Stimulated activated CD8-positive, alpha-beta memory T cell treated with anti-CD3 and anti-CD28 coated beads, Interleukin-4, amount 100 ng/mL, for 24 hours (primary cell): Measurements from ENCODE around the gene DAPL1.

Experiments used
- DNase-seq: peaks from one replicate; pipeline ENCODE4 v3.0.0-alpha.2; 2020; ENCODE audit warnings: low read depth

DAPL1 gene, protein sequence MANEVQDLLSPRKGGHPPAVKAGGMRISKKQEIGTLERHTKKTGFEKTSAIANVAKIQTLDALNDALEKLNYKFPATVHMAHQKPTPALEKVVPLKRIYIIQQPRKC

DNA sequence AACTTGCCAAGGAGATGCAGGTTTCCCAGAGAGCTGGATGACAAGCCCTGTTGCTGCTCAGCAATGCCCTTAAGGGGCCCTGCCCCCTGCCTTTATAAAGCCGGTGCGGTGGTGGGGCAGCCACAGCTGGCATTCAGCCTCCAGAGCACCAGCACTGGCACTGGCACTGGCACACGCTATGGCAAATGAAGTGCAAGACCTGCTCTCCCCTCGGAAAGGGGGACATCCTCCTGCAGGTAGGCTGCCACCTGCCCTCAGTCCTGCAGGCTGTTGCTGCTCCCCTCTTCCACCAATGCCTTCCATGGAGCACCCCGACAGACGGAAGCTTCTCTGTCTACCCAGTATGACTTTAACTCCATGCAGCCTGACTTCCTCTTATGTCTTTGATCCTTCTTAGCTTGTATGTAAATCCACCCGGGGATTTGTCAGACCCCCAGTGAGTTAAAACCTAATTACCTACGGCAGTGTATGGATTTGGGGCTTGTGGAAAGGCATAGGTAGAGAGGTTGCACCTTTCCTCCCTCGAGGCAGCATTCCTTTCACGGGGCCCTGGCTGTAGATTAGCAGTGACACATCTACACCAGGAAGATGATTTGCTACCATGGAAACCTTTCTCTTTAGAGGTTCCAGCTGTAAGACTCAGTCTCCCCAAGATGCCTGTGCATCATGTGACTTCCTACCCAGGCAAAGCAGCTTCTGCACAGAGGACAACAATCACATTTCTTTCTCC, at the start of gene DAPL1:
TSS of gene DAPL1 (plus strand) at position 123 of the 730 bp plus-strand sequence. CDS start at position 179, 56 bp downstream.
- DNase-seq, result no peak

DNA sequence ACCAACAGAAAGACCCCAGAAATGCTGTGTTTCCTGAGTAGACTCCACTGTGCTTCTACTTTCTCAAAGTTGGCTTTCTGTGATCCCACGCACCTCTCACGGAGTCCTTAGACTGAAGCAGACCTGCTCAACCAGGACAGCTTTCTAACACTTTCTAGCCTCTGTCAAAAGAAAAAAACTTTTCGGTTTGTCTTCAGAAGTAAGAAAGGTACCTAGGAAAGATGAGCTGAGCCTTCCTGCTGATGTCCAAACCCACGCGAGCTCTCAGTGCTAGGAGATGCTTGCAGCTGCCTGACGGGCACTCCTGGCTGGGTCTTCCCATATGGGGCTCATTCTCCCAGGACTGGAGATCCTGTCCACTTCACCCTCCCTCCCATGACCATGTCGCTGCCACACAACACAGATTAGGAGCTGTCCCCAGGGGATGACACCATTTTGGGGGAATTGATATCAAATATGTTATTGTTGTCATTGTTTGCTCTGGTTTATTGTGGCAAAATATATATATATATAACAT, 49.2 kb upstream of the DAPL1 start:
- DNase-seq, result no peak

DNA sequence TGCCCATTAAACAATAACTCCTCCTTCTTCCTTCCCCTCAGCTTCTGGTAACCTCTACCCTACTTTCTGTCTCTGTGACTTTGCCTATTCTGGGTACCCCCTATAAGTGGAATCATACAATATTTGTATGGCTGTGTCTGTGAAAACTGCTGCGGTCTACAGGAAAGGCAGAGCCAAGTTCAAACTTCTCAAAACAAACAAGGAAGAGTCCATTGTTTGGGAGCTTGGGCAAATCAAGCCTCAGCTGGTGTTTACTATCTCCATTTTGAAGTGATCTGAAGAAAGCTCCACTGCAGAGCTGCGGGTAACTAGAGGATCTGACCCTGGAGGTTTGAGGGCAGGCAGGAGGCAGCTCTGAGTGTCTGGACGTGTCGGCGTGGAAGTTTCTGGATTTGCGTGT, 48.6 kb upstream of the DAPL1 start:
- no peak for DNase-seq

DNA sequence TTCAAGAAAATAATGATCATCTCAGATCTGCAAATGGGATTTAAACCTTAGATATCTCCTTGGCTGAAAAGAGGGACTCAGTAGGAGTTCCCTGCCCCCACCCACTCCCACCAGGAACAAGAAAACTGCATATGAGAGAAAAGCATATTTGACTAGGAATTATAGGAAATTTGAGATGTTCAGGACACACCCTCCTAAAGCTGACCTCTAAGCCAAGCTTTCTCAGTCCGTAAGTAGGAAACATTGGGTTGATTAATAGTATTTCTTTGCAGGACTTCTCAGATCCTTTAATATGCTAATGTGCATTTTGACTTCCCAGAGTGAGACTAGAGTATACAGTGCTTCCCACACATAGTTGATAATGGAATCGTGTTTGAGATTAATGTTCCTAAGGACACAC, 47.8 kb upstream of the DAPL1 start:
- DNase-seq, result no peak

DNA sequence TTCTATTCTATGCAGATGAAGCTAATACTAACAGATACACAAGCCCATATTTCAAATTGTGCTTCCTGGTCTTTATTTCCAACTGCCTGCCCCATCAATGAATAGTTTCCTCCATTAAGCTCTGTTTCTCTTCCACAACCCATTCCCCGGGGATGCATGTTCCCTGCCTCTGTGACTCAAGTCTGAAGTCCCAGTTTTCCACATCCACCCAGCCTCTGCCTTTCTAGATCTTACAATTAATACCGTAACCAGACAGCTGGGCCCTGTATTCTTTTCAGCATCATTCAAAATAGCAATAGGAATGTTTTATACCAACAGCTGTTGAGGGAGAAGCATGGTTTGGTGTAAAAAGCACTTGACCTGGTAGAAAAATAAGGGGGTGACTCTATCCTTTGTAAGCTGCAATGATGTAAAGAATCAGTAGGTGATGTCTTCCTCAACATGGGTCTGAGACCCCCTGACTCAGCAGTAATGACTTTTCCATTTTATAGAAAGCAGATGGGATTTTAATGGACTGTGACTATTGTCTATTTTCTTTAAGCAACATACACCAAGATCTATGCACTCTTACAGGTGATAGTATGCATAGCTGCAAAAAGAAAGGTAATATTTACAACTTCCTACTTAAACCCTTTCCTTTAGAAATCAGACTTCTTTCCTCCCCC, 46.1 kb upstream of the DAPL1 start:
- no peak for DNase-seq

DNA sequence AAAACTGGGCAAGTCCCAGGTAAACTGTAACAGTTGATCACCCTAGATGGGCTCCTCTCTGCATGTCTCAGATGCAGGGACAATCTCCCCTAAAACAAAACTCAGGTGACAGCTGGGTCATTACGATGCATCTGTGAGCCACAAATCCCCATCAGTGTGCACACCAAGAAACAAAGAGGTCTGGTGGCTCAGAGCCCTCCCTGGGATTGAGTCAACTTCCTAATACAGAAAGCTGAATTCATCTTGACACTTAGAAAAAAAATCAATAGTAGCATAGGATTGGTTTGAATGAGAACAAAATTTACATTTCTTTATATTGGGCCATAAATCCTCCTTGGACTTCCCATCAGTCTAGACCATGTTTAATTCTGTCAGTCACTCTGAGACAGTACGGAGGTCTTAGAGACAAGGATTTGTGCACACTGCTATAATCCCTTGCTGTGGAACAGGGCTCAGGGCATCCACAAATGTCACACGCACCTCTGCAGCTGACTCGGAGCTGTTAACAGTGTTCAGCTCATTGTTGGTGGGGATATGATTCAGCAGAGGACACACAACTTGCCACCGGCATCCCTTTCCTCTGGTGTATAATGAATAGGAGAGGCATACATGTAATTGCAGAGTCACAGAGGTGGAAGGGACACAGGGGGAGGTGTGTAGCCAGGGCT, 44.5 kb upstream of the DAPL1 start:
- DNase-seq, result no peak

DNA sequence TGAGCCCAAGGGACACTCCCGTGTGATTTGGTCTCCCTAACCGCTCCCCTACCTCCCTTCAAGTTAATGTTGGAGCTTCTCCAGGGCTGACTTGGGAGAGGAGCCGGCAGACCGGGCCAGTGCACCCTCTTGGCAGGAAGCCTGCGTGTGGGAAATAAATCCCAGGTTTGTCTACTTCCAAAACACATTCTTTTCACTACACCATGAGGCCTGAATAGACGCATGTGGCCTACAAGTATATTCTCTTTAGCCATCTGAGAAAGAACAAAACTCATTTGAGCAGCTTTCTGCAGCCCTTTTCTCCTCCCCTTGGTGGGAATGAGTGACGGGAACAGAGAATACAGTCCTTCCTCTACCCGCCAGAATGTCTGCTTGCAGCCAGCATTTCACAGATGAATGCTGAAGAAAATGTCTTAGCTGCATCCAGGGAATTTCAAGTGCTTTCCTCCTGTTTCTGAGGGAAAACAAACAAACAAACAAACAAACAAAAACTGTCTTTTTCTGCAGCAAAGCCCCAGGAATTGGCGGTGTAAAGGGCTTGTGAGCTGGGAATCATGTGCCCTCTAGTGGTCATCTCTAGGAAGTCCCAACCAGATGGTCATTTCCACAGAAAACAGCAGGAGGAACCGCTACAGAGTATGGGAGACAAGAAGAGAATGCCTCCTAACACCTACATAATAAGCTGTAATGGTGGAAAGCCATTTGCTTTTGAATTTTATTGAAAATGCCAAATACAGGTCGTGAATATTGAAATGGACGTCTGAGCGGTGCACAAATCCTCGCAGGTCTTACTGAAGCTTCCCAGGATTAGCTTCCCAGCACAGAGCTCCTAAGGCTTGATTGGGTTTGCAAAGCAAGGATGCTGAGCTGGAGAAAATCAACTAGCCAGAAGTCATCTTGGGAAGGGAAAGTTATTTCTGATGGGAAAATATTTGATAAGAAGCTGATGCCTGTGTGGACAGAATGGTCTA, 41.2 kb upstream of the DAPL1 start:
- DNase-seq, result no peak

DNA sequence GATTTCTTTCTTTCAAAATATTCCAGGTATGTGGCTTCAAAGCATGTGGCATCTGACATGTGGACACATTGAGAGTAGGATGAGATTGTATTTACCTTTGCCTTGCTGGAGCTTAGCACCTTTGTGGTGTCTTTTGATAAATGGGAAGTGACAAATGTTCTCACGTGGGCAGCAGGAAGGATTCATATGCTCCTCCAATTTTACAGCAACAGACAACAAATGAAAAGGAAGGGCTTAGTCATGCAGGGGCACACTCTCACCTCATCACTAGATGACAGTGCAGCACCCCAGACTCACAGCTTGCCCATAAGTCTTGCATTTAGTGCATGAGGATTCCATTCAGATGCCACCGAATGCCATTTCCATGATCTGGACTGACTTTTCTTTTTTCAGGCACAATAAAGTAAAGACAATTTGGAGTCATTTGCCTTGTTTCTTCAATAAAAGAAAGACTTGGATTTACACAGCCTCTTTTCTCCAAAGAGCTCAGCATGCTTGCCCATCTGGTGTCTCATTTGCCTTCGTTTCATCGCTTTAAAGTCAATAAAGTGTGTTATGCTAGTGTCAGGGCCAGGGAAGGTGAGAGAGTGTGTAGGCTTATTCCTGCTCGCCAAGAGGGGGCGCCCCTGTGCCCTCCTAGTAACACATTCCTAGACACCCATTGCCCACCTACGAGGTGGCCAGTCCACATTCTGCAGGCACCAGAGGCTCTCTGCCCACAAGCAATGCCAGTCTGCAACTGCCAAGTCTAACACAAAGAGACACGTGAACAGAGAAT, 39.6 kb upstream of the DAPL1 start:
- DNase-seq, result no peak

DNA sequence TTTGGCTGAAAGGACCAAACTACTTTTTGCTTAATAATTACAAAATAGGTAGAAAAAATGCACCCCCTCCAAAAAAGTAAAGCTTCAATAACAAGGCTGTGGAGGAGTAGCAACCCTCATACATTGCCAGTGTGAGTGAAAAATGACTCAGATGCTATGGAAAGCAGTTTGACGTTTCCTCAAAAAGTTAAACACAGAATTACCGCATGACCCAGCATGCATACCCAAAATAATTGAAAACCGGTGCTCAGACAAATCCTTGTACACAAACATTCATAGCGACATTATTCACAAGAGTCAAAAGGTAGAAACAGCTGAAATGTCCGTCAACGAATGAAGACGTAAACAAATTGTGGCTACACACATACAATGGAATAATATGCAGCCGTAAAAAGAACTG, 38.8 kb upstream of the DAPL1 start:
- DNase-seq, result no peak

DNA sequence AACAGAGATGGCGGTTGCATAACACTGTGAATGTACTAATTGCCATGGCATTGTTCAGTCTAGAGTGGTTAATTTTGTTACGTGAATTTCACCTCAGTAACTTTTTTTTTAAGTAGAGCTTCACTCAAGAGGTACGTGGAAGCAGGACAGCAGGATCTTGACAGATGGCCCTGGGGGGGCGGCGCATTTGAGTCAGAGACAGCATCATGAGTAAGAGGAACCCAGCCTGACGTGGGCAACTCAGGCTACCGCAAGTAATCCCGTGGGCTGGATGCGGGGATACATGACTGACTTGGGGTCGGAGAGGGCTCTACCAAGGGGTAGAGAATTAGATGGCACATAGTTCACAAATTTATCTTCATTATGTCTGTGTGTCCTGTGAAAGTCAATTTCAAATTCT, 38.1 kb upstream of the DAPL1 start:
- DNase-seq, result no peak

DNA sequence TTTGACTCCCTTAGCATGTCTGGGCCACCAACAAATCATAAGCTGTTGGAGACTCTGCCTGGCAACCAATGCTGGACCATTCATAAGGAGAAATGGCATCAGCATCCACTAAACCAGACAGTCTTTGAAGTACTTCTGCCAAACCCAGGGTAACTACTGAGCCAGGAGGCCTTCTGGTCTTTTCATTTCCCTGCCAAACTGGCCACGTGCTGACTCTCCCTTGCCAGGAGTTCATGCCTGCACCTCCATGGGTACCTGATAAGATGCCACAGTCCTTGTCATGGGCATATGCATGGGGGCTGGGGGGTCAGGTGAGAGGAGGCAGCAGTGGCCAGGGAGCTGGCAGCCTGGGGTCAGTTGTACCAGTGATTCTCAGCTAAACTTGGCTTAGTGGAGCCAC, 34.2 kb upstream of the DAPL1 start:
- no peak for DNase-seq

DNA sequence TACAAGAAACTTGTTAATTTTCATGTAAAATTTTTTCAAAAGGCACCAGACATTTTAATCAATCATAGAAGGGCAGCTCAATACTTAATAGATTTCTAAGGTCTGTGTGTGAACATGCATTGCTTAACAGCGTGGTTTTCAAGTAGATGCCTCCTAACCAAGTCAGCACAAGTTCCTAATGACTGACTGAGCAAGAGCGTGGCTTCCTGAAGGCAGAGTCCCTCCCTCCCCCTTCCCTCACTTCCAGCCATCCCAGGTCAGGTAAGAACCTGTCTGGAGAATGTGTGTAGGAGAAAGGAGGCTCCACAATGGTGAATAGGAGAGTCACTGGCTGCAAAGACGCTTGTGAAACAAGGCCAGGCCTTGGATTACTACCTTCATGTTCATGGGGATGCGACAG, 33.5 kb upstream of the DAPL1 start:
- no peak for DNase-seq

DNA sequence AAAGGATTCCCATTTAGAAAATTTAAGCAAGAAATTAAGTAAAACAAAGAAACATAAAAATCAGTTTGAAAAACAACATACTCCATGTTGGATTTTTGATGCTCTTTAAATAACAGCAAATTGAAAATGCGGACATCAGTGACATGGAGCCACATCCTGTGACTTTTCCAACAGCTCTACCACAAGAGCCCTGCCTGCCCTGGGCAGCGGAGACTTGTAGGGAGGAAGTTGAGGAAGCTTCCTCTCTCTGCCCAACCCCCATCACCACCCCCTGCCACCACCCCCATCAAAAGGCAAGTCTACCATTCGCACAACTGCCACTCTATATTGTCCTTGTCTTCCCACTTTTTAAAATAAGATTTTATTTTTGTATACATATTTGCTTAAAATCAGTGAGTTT, 32.8 kb upstream of the DAPL1 start:
- no peak for DNase-seq

DNA sequence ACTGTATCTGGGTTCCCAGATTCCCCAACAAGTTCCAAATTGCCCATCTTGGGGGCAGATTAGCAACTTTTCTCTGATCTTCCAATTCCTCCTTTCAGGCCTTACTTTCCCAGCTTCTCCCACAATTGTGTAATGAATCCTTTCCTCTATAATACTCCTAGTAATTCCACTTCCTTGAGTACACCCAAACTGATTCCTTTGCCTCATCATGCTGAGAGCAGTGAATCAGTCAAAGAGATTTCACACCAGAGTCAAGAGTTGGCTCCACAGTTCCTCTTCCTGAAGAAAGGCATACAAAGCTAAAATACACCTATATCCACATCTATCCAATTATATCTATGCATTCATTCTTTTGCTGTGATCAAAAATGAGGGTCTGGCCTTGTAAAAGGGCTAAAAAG, 28.6 kb upstream of the DAPL1 start:
- no peak for DNase-seq

DNA sequence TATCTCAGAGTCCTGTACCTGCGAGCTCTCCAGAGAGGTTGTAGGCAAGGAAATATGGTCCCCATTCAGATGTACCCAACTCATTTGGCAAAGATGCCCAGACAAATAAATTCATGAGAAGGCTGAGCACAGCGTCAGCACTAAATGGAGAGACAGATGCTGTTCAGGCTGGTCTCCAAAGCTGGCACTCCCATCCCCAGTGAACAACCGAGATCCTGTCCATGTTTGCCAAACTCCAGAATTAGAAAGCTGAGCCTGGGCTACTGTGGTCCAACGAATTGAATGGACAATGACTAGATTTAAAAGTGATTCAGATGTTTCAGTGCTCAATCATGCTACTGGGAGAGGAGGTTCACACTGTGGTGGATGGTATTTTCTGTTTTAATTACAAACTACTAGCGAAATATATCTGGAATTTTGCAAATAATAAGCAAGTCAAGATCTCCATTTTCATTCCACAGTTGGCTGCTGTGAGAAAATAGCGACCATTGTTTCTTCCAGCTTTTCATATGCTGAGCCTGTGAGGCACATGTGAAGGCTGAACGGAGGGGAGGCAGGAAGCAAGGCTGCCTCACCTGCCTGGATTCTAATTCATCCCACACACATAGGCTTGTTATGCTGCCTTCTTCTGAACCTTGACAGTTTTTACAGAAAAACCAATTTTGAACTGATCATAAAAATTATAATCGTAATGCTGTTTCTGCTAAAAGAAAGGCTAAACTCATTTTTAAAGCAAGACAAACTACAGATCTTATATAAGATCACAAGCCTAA, 22.6 kb upstream of the DAPL1 start:
- DNase-seq, result no peak

DNA sequence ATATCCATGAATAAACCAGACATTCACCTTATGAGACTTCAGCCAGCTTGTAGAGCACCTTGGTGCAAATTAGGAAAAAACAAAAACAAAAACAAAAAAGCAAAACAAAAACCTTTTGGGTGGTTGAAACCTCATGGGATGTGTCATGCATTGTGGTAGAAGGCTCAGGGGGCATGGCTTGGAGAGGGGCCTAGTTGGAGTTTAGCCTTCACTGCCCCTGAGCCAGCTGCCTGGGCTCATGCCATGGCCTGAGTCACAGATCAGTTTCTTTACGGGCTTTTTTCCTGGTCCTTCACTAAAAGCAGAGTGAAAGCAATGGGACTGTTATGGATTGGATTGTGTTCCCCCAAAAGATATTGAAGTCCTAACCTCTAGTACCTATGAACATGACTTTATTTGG, 22.0 kb upstream of the DAPL1 start:
- DNase-seq, result no peak

DNA sequence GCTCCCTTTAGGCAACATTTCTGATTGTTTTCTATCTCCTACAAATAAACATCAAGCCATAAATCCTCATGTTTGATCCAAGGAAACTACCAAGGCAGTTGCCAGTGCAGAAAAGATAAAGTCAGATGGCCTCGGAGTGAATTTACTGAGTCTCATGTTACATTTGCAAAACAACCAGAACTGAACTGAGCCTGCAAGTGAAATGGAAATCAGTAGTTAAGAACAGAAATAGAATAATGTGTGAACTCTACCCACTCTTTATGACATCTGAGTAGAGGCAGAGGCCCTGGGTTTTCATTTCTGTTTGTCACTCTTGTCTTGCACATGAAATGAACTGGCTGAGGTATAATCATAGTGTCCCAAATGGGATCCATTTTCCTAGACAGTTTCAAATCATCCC, 20.4 kb upstream of the DAPL1 start:
- no peak for DNase-seq

DNA sequence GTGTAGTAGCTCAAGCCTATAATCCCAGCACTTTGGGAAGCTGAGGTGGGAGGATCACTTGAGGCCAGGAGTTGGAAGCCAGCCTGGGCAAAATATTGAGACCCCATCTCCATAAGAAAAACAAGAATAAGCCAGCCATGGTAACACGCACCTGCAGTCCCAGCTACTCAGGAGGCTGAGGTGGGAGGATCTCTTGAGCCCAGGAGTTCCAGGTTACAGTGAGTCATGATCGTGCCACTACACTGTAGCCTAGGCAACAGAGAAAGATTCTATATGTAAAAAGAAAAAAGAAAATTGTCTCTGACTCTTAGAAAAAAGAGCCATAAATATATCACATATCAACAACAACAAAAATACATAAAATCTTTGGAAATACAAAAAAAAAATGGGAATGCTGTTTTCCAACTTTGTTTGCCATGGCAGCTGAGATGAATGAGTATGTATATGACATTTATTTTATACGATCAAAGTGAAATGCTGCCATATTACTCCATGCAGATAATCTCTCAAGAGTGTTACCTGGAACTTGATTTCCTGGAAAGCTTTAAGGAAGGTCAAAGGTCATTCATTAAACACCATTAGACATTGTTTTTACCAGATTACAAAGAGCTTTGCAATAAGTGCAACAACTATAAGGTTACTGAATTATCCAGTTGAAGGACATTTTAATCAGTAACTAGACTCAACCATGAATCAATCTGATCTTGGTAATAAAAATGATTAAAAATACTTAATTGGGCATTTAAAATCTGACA, 19.7 kb upstream of the DAPL1 start:
- no peak for DNase-seq

DNA sequence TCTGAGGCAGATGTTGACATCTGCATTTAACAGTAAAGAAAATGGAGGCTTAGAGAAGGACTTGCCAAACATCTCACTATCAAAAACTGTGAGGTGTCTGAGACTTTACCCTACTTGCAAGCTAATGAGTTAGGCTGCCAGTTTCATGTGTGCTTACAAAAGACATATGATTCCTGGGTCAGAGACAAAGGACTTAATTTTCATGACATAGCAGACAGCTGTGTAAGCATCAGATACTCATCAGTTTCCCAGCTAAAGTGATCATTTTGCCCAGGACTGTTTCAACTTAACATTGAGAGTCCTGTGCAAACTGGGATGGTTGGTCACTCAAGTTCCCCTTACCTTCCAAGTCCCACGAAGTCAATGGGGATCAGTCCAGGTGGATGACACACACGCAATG, 18.9 kb upstream of the DAPL1 start:
- no peak for DNase-seq
